ENCODE results near the gene IL13RA1.

GRCh38 chrX:118745570-118745969 lies 18.2 kb downstream of the IL13RA1 start:
- TF ChIP-seq CTCF (conservative IDR thresholded peaks at IDR 0.05 in 1 of 2, IDR thresholded peaks at IDR 0.05 in 1 of 2; ENCODE audit: extremely low read depth in 1 of 2, insufficient read depth in 1 of 2, low read depth in 1 of 2, low read length in 2 of 2) (no peak), EZH2 (IDR thresholded peaks at IDR 0.05; ENCODE audit: borderline replicate concordance, low read length) (no peak)

Data from mammary epithelial cell (primary cell).